Gastroesophageal sphincter (tissue), 4 donors: Measurements from ENCODE around the gene ACOT11. TPM values are rescaled to one million over a fixed set of nuclear protein-coding genes. Genes with fewer than 3 reads are reported as not detected.

Source experiments
- ATAC-seq: fragments of 150-250 bp; one replicate; pipeline ENCODE4 v1.9.1; 2016; ENCODE audit warnings: mild to moderate bottlenecking, moderate library complexity
- H3K27ac ChIP-seq, 4 donors: fragments of 200-600 bp; sonication (generic) in 3 of 4; 1 replicate in 3 of 4; 2 replicates in 1 of 4; pipeline ENCODE4 v1.5.1; 2016 to 2019
- H3K27me3 ChIP-seq: fragments of 200-600 bp; sonication (generic); one replicate; pipeline ENCODE4 v1.5.1; 2019
- H3K36me3 ChIP-seq, 2 donors: fragments of 200-600 bp; sonication (generic); one replicate each; pipeline ENCODE4 v1.5.1; 2019; ENCODE audit warnings: control low read depth in 1 of 2
- H3K4me1 ChIP-seq, 3 donors: fragments of 200-600 bp; sonication (generic); 1 replicate in 2 of 3; 2 replicates in 1 of 3; pipeline ENCODE4 v1.5.1; 2016 to 2019; ENCODE audit warnings: control low read depth in 2 of 3
- H3K4me3 ChIP-seq, 2 donors: fragments of 200-600 bp; sonication (generic); one replicate each; pipeline ENCODE4 v1.5.1; 2019; ENCODE audit warnings: mild to moderate bottlenecking in 1 of 2, moderate library complexity in 1 of 2
- H3K9me3 ChIP-seq, 3 donors: fragments of 200-600 bp; sonication (generic); one replicate each; pipeline ENCODE4 v1.5.1; 2017 to 2019; ENCODE audit warnings: control low read depth in 2 of 3
- CTCF ChIP-seq, 4 experiments: fragments of 200-600 bp in 2 of 4; fragments of 450-650 bp in 2 of 4; sonication (generic) in 1 of 4; IDR thresholded peaks; one replicate each; pipeline ENCODE4 v1.5.1; 2017 to 2019; ENCODE audit warnings: antibody characterized with exemption in 4 of 4, mild to moderate bottlenecking in 2 of 4, moderate library complexity in 2 of 4
- EP300 ChIP-seq: sonication (generic); formaldehyde crosslinking; IDR thresholded peaks from one replicate; pipeline ENCODE4 v1.6.1; 2017; ENCODE audit warnings: antibody characterized with exemption, mild to moderate bottlenecking
- POLR2A ChIP-seq, 2 donors: fragments of 450-650 bp; IDR thresholded peaks; one replicate each; pipeline ENCODE4 v1.6.1; 2017; ENCODE audit warnings: antibody characterized with exemption in 2 of 2, mild to moderate bottlenecking in 2 of 2, moderate library complexity in 1 of 2
- POLR2AphosphoS5 ChIP-seq: sonication (generic); formaldehyde crosslinking; IDR thresholded peaks from one replicate; pipeline ENCODE4 v1.6.1; 2017; ENCODE audit warnings: antibody characterized with exemption
- WGBS, 2 donors: methylation state at CpG; one replicate each; pipeline ENCODE4 v1.1.5; 2018; ENCODE audit warnings: low coverage in 1 of 2; 5-methylcytosine and 5-hydroxymethylcytosine counted together
- total RNA-seq, 4 donors: library from RNA; depleted of rRNA; stranded (reverse); fragments of >200 nt; gene quantifications; one replicate each; pipeline ENCODE4 v1.1.0, GENCODE V29; 2016

ACOT11 gene
- total RNA-seq, 4 donors from 2014 or later = 4.4 to 40.5 (median 10.9) TPM

GRCh38 chr1:54595956-54596498 lies 48.0 kb downstream of the ACOT11 start:
- Histone ChIP-seq H3K9me3 (no peaks in the 10 kb centered on the region), H3K4me3 (no peak overlapping the region), H3K4me1 (no peaks in the 10 kb centered on the region), H3K36me3 (peaks cover 0 to 87% of the 10 kb centered on the region in 2 donors), H3K27ac (no peak overlapping the region), H3K27me3 (no peaks in the 10 kb centered on the region)
- no peak for ATAC-seq
- 85% methylated on average over 3 of the region's 3 CpGs; no CpG with 5 or more reads in 1 of the 2 donors for WGBS, 2 donors
- TF ChIP-seq CTCF (IDR thresholded peaks at IDR 0.05) (no peak), POLR2AphosphoS5 (no peak), EP300 (no peak), POLR2A (IDR thresholded peaks at IDR 0.05) (no peak)

GRCh38 chr1:54596756-54597155 lies 48.7 kb downstream of the ACOT11 start:
- Histone ChIP-seq H3K27me3 (no peaks in the 10 kb centered on the region), H3K27ac (no peak overlapping the region), H3K36me3 (peaks cover 0 to 88% of the 10 kb centered on the region in 2 donors), H3K4me1 (no peaks in the 10 kb centered on the region), H3K4me3 (no peak overlapping the region), H3K9me3 (no peaks in the 10 kb centered on the region)
- TF ChIP-seq POLR2AphosphoS5 (no peak), EP300 (no peak), POLR2A (IDR thresholded peaks at IDR 0.05) (no peak), CTCF (IDR thresholded peaks at IDR 0.05) (no peak)
- ATAC-seq = no peak
- WGBS, 2 donors = no CpG with 5 or more reads among the region's 3 CpGs

GRCh38 chr1:54597455-54598030 lies 49.5 kb downstream of the ACOT11 start:
- H3K9me3 ChIP-seq = no peaks in the 10 kb centered on the region
- H3K4me3 ChIP-seq = no peak overlapping the region
- H3K27me3 ChIP-seq = no peaks in the 10 kb centered on the region
- H3K36me3 ChIP-seq = peaks cover 0 to 88% of the 10 kb centered on the region in 2 donors
- ATAC-seq = no peak
- WGBS, 2 donors = 78 to 81% methylated on average over 3 of the region's 3 CpGs
- H3K27ac ChIP-seq = no peak overlapping the region
- TF ChIP-seq POLR2AphosphoS5 = no peak
- TF ChIP-seq POLR2A (IDR thresholded peaks at IDR 0.05) = no peak
- TF ChIP-seq CTCF (IDR thresholded peaks at IDR 0.05) = no peak
- no peak for TF ChIP-seq EP300
- no peaks in the 10 kb centered on the region for H3K4me1 ChIP-seq

- H3K4me1 ChIP-seq = no peaks in the 10 kb centered on the region
- H3K36me3 ChIP-seq = peaks cover 0 to 94% of the 10 kb centered on the region in 2 donors
- WGBS, 2 donors = 81% methylated on average over 5 of the region's 13 CpGs; no CpG with 5 or more reads in 1 of the 2 donors
- no peak overlapping the region for H3K4me3 ChIP-seq
- H3K9me3 ChIP-seq = no peaks in the 10 kb centered on the region
- no peak for ATAC-seq
- TF ChIP-seq EP300 (no peak), CTCF (IDR thresholded peaks at IDR 0.05) (no peak), POLR2A (IDR thresholded peaks at IDR 0.05) (no peak), POLR2AphosphoS5 (no peak)
- no peak overlapping the region for H3K27ac ChIP-seq
- H3K27me3 ChIP-seq = no peaks in the 10 kb centered on the region
Measured at GRCh38 chr1:54599211-54599823, 51.3 kb downstream of the ACOT11 start.
